GM23248 (cell line): ENCODE data around the gene HS6ST1.

Source experiments
- EZH2 ChIP-seq: fragments of 200-600 bp; sonication (generic); IDR thresholded peaks from 2 replicates; pipeline ENCODE4 v1.6.1; 2018; ENCODE audit warnings: antibody characterized with exemption, mild to moderate bottlenecking; ENCODE audit not compliant: insufficient read depth, poor library complexity, severe bottlenecking
- EZH2phosphoT487 ChIP-seq: fragments of 200-600 bp; sonication (generic); IDR thresholded peaks from 2 replicates; pipeline ENCODE4 v1.6.1; 2018; ENCODE audit warnings: antibody characterized with exemption, moderate library complexity, mild to moderate bottlenecking, low read depth; ENCODE audit not compliant: insufficient read depth

- TF ChIP-seq EZH2 (no peak), EZH2phosphoT487 (no peak)
These were observed 9.2 kb downstream of the HS6ST1 start for GRCh38 chr2:128309280-128310093.
